Left hindlimb (tissue), 1 donor: Measurements from ENCODE around the gene CTAGE9.

ENCODE experiments used
- DNase-seq: peaks from one replicate; pipeline ENCODE4 v3.0.0-alpha.2; 2018

The CTAGE9 gene

GRCh38 chr6:131663578-131664165 is 47.1 kb downstream of the CTAGE9 start:
- DNase-seq = no peak

DNA sequence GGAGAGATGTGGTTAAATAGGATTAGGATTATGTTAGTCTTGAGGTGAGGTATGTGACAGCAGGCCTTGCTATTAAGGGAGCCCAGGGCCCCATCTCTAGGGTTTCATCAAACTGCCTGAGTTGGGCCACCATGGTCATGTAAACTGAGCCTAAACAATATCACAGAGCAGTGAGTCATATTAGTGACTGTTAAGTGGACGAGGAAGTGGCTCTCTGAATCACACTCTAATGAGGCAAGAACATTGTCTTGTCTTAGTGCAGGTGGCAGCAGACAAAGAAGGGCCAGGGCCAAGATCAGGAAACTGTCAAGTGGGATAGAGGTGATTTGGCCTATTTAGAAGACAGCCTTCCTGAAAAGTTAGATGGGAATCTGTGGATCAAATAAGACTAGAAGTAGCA is 50.6 kb downstream of the CTAGE9 start:
- no peak for DNase-seq
